ENCODE data around the gene MAP3K4.

Gene MAP3K4

DNA sequence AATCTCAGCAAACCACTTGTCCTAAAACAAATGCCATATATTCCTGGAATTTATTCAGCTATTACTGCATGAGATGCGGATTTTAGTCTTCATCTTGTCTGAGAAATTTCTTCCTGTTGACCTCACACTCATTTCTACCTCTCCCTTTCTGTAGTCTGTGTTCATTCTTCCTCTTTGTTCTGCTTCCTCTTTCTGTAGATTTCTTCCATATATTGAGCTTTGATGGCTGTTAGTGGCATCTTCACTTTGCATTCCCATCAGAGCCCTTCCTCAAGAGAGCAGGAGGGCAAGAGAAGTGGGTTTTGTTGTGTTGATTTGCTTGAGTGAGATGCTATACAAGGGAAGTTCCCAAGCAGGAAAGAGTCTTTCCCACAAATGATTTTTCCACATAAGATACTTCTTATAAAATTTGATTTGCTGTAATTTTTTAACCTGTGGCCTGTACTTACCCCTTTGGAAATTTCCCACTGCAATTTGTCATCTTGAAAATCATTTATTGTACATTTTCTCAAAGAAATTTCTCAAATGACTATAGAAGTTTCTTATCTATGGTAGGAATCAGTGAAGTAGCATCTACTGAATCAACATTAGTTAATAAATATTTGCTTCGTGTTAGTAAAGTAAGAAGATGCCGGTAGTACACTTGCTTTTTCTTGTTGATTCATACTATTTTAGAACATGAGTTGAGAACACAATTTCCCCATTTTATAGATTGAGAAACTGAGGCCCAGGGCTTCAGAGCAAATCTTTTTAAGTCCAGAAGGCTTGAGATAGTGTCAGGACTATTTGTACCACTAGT is 43.8 kb downstream of the MAP3K4 start:
- no peak for DNase-seq (ENCODE audit: extremely low read depth, low read depth)
- TF ChIP-seq CTCF (IDR thresholded peaks at IDR 0.05; ENCODE audit: low read depth, low read length, missing control alignments): no peak
- no peak overlapping the region for H3K4me3 ChIP-seq (replicated peaks; ENCODE audit: low read depth, low read length)

- no peak overlapping the region for H3K4me3 ChIP-seq (replicated peaks; ENCODE audit: low read depth, low read length)
- TF ChIP-seq CTCF (IDR thresholded peaks at IDR 0.05; ENCODE audit: low read depth, low read length, missing control alignments): no peak
- DNase-seq (ENCODE audit: extremely low read depth, low read depth): no peak
Observed at GRCh38 chr6:161035981-161036263, 44.4 kb downstream of the MAP3K4 start.

- DNase-seq (ENCODE audit: extremely low read depth, low read depth): no peak
- TF ChIP-seq CTCF (IDR thresholded peaks at IDR 0.05; ENCODE audit: low read depth, low read length, missing control alignments): no peak
- no peak overlapping the region for H3K4me3 ChIP-seq (replicated peaks; ENCODE audit: low read depth, low read length)
Observed at GRCh38 chr6:161037873-161038228, 46.3 kb downstream of the MAP3K4 start.

DNA sequence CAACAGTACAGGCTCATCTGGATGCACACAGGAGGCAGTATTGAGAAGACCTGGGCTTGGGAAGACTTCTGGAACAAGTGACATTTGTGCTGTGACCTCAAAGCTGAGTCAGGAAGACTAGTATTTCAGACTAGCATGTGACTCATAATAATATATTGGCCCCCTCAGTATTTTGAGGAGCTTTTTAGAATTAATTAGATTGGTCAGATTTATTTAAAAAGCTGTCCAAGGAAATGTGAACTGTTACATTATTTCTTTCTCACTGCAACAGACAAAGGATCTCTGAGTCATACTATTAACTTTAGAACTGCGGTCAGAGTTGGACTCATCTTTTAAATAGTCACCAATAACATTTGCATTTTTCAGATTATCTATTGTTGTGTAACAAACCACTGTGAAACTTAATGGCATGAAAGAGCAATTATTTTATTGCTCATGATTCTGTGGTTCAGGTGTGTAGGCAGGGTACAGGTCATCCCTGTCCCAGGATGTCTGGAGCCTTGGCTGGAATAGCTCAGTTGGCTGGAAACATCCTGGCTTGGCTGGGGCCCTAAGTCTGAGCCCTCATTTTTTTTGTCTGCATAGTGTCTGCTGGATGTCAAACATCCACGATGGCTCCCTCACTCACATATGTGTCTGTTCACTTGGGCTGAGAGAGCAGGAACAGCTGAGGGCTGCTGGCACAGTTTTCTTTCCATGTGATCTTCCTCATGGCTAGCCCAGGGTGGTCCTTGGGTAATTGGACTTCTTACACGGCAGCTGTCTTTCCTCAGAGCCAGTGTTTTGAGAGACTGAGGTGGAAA is 46.9 kb downstream of the MAP3K4 start:
- TF ChIP-seq CTCF (IDR thresholded peaks at IDR 0.05; ENCODE audit: low read depth, low read length, missing control alignments): peak; percentile 30
- H3K4me3 ChIP-seq (replicated peaks; ENCODE audit: low read depth, low read length): no peak overlapping the region
- DNase-seq (ENCODE audit: extremely low read depth, low read depth): peak; percentile 74

- H3K4me3 ChIP-seq (replicated peaks; ENCODE audit: low read depth, low read length): no peak overlapping the region
- no peak for TF ChIP-seq CTCF (IDR thresholded peaks at IDR 0.05; ENCODE audit: low read depth, low read length, missing control alignments)
- DNase-seq (ENCODE audit: extremely low read depth, low read depth): no peak
Observed at GRCh38 chr6:161041274-161041673, 49.7 kb downstream of the MAP3K4 start.

DNA sequence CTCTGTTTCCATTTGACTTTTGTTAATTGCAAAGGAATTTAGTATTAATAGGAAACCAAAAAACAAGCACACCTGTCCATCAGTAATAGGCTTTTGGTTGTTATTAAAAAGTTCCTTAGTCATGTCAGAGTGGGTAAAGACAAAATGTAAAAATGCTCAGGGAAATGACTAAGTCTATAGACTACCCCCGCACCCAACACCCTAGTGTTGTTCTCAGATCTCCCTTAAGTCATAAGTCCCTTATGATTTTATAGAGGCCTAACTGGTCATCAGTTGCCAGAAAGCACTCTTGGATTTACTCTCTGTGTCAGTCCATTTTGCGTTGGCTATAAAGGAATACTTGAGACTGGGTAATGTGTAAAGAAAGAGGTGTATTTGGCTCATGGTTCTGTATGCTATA is 52.8 kb downstream of the MAP3K4 start:
- H3K4me3 ChIP-seq (replicated peaks; ENCODE audit: low read depth, low read length): no peak overlapping the region
- no peak for DNase-seq (ENCODE audit: extremely low read depth, low read depth)
- TF ChIP-seq CTCF (IDR thresholded peaks at IDR 0.05; ENCODE audit: low read depth, low read length, missing control alignments): no peak

All from HFF-Myc (cell line).